ENCODE results near the gene XPO5. TPM values are rescaled to one million over a fixed set of nuclear protein-coding genes. Genes with fewer than 3 reads are reported as not detected.

The XPO5 gene
- polyA plus RNA-seq, 1 donor from 2014 or later: 28.5 TPM

- Histone ChIP-seq H3K9ac (ENCODE audit: low read length) (no peak overlapping the region), H3K27ac (ENCODE audit: low read length) (no peak overlapping the region), H3K4me2 (ENCODE audit: low read length) (no peak overlapping the region), H3K9me2 (ENCODE audit: insufficient read depth, low read length) (no peaks in the 10 kb centered on the region), H3F3A (ENCODE audit: insufficient read depth, low read length, poor library complexity, severe bottlenecking) (no peaks in the 10 kb centered on the region), H2AFZ (ENCODE audit: low read depth, low read length) (no peak overlapping the region), H3K9me3 (ENCODE audit: low read length) (no peaks in the 10 kb centered on the region), H3K79me2 (replicated peaks; ENCODE audit: insufficient read depth, low read length) (no peaks in the 10 kb centered on the region), H3K4me3 (ENCODE audit: low read length) (no peak overlapping the region), H4K20me1 (ENCODE audit: insufficient read depth) (no peaks in the 10 kb centered on the region), H3K27me3 (ENCODE audit: insufficient read depth, low read depth, low read length) (no peaks in the 10 kb centered on the region), H3K36me3 (ENCODE audit: insufficient read depth, low read length) (no peaks in the 10 kb centered on the region)
- TF ChIP-seq RAD21 (conservative IDR thresholded peaks at IDR 0.05) (no peak), SMC3 (conservative IDR thresholded peaks at IDR 0.05; ENCODE audit: poor library complexity) (no peak), POLR2AphosphoS5 (IDR thresholded peaks at IDR 0.05) (no peak), TAF1 (IDR thresholded peaks at IDR 0.05; ENCODE audit: low read depth) (no peak), CTCF (IDR thresholded peaks at IDR 0.05; ENCODE audit: poor library complexity, severe bottlenecking) (no peak), EZH2 (IDR thresholded peaks at IDR 0.05; ENCODE audit: borderline replicate concordance, insufficient read depth, low read length, poor library complexity, severe bottlenecking) (no peak), MXI1 (conservative IDR thresholded peaks at IDR 0.05; ENCODE audit: poor library complexity, severe bottlenecking) (no peak), EP300 (conservative IDR thresholded peaks at IDR 0.05; ENCODE audit: poor library complexity, severe bottlenecking) (no peak)
- TF ChIP-seq, protein P1, sequence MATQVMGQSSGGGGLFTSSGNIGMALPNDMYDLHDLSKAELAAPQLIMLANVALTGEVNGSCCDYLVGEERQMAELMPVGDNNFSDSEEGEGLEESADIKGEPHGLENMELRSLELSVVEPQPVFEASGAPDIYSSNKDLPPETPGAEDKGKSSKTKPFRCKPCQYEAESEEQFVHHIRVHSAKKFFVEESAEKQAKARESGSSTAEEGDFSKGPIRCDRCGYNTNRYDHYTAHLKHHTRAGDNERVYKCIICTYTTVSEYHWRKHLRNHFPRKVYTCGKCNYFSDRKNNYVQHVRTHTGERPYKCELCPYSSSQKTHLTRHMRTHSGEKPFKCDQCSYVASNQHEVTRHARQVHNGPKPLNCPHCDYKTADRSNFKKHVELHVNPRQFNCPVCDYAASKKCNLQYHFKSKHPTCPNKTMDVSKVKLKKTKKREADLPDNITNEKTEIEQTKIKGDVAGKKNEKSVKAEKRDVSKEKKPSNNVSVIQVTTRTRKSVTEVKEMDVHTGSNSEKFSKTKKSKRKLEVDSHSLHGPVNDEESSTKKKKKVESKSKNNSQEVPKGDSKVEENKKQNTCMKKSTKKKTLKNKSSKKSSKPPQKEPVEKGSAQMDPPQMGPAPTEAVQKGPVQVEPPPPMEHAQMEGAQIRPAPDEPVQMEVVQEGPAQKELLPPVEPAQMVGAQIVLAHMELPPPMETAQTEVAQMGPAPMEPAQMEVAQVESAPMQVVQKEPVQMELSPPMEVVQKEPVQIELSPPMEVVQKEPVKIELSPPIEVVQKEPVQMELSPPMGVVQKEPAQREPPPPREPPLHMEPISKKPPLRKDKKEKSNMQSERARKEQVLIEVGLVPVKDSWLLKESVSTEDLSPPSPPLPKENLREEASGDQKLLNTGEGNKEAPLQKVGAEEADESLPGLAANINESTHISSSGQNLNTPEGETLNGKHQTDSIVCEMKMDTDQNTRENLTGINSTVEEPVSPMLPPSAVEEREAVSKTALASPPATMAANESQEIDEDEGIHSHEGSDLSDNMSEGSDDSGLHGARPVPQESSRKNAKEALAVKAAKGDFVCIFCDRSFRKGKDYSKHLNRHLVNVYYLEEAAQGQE (IDR thresholded peaks at IDR 0.05; ENCODE audit: borderline replicate concordance): no peak
Observed at GRCh38 chr6:43622541-43622940, 46.7 kb upstream of the XPO5 start.

DNA sequence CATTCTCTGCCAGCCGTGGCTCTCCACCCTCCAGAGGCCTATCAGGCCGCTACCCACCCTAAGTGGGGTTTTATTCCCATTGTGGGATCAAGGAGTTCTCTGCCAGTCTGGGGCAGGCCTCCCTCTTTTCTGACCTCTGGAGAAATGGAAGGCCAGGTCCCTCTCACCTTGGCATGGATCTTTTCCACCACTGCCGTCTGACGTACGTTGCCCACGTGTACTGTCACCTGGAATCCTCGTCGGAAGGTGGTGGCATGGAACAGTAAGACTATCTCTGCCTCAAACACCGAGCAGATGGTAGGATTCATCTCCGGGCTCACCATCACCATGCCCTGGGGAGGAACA is 46.0 kb upstream of the XPO5 start:
- Histone ChIP-seq H3K79me2 (replicated peaks; ENCODE audit: insufficient read depth, low read length) (no peaks in the 10 kb centered on the region), H3K9me2 (ENCODE audit: insufficient read depth, low read length) (no peaks in the 10 kb centered on the region), H3K4me3 (ENCODE audit: low read length) (no peak overlapping the region), H2AFZ (ENCODE audit: low read depth, low read length) (no peak overlapping the region), H3K27ac (ENCODE audit: low read length) (no peak overlapping the region), H3K27me3 (ENCODE audit: insufficient read depth, low read depth, low read length) (no peaks in the 10 kb centered on the region), H3K9me3 (ENCODE audit: low read length) (no peaks in the 10 kb centered on the region), H3K36me3 (ENCODE audit: insufficient read depth, low read length) (no peaks in the 10 kb centered on the region), H3K4me2 (ENCODE audit: low read length) (no peak overlapping the region), H4K20me1 (ENCODE audit: insufficient read depth) (no peaks in the 10 kb centered on the region), H3F3A (ENCODE audit: insufficient read depth, low read length, poor library complexity, severe bottlenecking) (no peaks in the 10 kb centered on the region), H3K9ac (ENCODE audit: low read length) (no peak overlapping the region)
- TF ChIP-seq CTCF (IDR thresholded peaks at IDR 0.05; ENCODE audit: poor library complexity, severe bottlenecking): no peak
- TF ChIP-seq SMC3 (conservative IDR thresholded peaks at IDR 0.05; ENCODE audit: poor library complexity): no peak
- TF ChIP-seq EP300 (conservative IDR thresholded peaks at IDR 0.05; ENCODE audit: poor library complexity, severe bottlenecking): no peak
- TF ChIP-seq EZH2 (IDR thresholded peaks at IDR 0.05; ENCODE audit: borderline replicate concordance, insufficient read depth, low read length, poor library complexity, severe bottlenecking): no peak
- TF ChIP-seq RAD21 (conservative IDR thresholded peaks at IDR 0.05): no peak
